22Rv1 (cell line): ENCODE data around the gene CAMKMT.

Experiments
- CTCF ChIP-seq: fragments of 450-650 bp; IDR thresholded peaks from 2 replicates; pipeline ENCODE4 v1.5.1; 2017; ENCODE audit warnings: mild to moderate bottlenecking
- ZFX ChIP-seq: fragments of 450-650 bp; IDR thresholded peaks from 2 replicates; pipeline ENCODE4 v1.6.1; 2017; ENCODE audit warnings: antibody characterized with exemption, borderline replicate concordance

DNA sequence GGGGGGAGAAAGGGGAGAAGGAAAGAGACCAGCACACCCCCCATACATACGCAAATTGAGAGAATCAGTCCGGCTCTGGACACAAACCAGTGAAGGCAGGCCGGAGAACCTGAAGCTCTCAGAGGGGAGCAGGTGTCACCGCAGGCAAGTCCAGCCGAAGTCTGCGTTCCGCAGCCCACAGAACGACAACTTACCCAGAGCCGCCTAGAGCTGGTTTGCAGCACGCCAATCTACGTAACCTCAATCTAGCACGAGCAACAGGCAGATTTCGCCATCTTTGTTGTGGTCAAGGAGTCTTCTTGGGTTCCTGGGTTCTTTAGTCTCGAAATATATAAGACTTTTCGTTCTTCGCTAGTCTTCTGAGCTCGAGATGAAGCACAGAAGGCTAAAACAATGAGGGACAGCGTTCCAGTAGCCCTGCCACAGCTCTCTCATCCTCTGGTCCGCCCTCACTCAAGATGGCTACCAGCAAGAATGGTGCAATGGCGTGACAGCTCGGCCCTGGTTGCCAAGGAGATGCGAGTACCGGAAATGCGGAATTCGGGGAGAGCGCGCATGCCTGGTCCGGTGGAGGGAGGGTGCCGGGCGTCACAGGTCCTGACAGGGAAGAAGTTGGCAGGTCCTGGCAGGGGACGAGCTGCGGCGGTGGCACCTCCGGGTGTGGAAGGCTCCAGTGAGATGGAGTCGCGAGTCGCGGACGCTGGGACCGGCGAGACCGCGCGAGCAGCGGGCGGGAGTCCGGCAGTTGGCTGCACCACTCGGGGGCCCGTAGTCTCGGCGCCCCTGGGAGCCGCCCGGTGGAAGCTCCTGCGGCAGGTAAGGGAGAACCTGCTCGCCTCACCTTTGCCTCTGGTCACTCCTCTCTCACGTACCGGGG lies at the start of gene CAMKMT, which contains the start of gene PREPL:
- no peak for TF ChIP-seq CTCF
- no peak for TF ChIP-seq ZFX
